Gastrocnemius medialis (tissue), 4 donors: ENCODE results near the gene GNAO1. TPM values are rescaled to one million over a fixed set of nuclear protein-coding genes. Genes with fewer than 3 reads are reported as not detected.

ENCODE experiments used
- ATAC-seq, 2 donors: fragments of 150-250 bp; one replicate each; pipeline ENCODE4 v1.9.1; 2016
- DNase-seq, 2 donors: peaks; one replicate each; pipeline ENCODE4 v3.0.0-alpha.2; 2019
- H3K27ac ChIP-seq, 4 donors: fragments of 200-600 bp; sonication (generic); 1 replicate in 1 of 4; 2 replicates in 3 of 4; pipeline ENCODE4 v1.5.1; 2016 to 2018; ENCODE audit warnings: mild to moderate bottlenecking in 2 of 4, moderate library complexity in 1 of 4
- H3K27me3 ChIP-seq, 3 donors: fragments of 200-600 bp; sonication (generic) in 2 of 3; 1 replicate in 1 of 3; 2 replicates in 2 of 3; pipeline versions ENCODE4 v1.5.1 to v1.6.0; 2016 to 2019; ENCODE audit warnings: mild to moderate bottlenecking in 1 of 3, moderate library complexity in 1 of 3
- H3K36me3 ChIP-seq, 2 donors: fragments of 200-600 bp; sonication (generic) in 1 of 2; one replicate each; pipeline ENCODE4 v1.5.1; 2017 to 2018
- H3K4me1 ChIP-seq, 2 donors: fragments of 200-600 bp; sonication (generic) in 1 of 2; one replicate each; pipeline ENCODE4 v1.5.1; 2016 to 2017; ENCODE audit warnings: mild to moderate bottlenecking in 2 of 2
- H3K4me3 ChIP-seq, 4 donors: fragments of 200-600 bp; sonication (generic) in 3 of 4; 1 replicate in 1 of 4; 2 replicates in 3 of 4; pipeline ENCODE4 v1.5.1; 2016 to 2019; ENCODE audit warnings: mild to moderate bottlenecking in 2 of 4
- H3K9me3 ChIP-seq, 3 donors: fragments of 200-600 bp; sonication (generic) in 2 of 3; 1 replicate in 1 of 3; 2 replicates in 2 of 3; pipeline ENCODE4 v1.5.1; 2016 to 2019
- POLR2A ChIP-seq, 2 donors: fragments of 450-650 bp; IDR thresholded peaks; one replicate each; pipeline ENCODE4 v1.6.1; 2017; ENCODE audit warnings: antibody characterized with exemption in 2 of 2, mild to moderate bottlenecking in 2 of 2, moderate library complexity in 2 of 2
- in situ Hi-C, 4 donors: fragments of 200-750 bp; cut with MboI; loops; one replicate each; pipeline versions ENCODE4 v1.15.0 to v1.8.0; 2017; ENCODE audit warnings: low sequenced_read_pairs in 4 of 4
- intact Hi-C: fragments of 100-400 bp; cut with DNase I; formaldehyde crosslinking; loops from one replicate; pipeline ENCODE4 v1.15.1; 2023; ENCODE audit warnings: low total_unique reads
- total RNA-seq, 4 donors: library from RNA; depleted of rRNA; stranded (reverse); fragments of >200 nt; gene quantifications; one replicate each; pipeline versions ENCODE4 v1.1.0 to v1.2.3, GENCODE V29; 2016
- TF ChIP-seq, protein P1 (sequence below), 5 experiments: fragments of 450-650 bp in 3 of 5; fragments of 200-600 bp in 2 of 5; sonication (generic) in 2 of 5; IDR thresholded peaks in 4 of 5; conservative IDR thresholded peaks in 1 of 5; 1 replicate in 4 of 5; 2 replicates in 1 of 5; pipeline ENCODE4 v1.5.1; 2016 to 2019; ENCODE audit warnings: antibody characterized with exemption in 5 of 5, mild to moderate bottlenecking in 3 of 5, moderate library complexity in 3 of 5

The GNAO1 gene
- total RNA-seq, 4 donors from 2014 or later = 0.25 to 2.0 (median 0.79) TPM

DNA sequence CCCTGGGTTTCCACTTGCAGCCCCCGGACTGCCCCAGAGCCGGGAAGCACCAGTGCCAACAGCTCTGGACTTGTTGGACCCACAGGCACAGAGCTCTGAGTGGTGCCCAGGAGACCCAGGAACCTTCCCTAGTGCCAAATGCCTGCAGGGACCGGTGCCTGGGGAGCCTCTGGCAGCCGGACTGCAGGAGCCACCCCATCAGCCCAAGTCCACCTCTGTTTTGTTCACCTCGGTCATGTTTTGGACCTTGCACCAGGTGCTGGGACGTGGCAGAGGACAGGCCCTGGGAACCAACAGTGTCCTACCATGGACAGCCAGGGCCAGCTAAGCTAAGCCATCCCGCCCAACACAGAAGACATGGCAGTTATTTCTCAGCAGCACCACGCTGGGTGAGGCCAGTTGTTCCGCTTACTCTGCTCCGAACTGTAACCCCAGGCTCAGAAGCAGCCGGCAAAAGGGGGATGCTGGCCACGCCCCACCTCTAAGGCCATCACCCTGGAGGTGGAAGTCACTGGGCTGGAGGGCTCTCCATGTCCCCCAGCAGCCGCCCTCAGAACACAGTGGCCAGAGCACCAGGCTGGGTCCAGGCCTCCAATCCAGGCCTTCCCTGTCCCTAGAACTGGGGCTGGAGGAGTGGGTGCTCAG, 154.2 kb downstream of the GNAO1 start:
- H3K27ac ChIP-seq = no peak overlapping the region
- no peaks in the 10 kb centered on the region for H3K9me3 ChIP-seq
- H3K4me3 ChIP-seq = no peak overlapping the region
- in situ Hi-C loops = no loop called here
- no peaks in the 10 kb centered on the region for H3K27me3 ChIP-seq
- no peaks in the 10 kb centered on the region for H3K36me3 ChIP-seq
- no peaks in the 10 kb centered on the region for H3K4me1 ChIP-seq
- intact Hi-C loops = no loop called here
- DNase-seq (no peak), ATAC-seq (no peak)
- TF ChIP-seq, protein P1, sequence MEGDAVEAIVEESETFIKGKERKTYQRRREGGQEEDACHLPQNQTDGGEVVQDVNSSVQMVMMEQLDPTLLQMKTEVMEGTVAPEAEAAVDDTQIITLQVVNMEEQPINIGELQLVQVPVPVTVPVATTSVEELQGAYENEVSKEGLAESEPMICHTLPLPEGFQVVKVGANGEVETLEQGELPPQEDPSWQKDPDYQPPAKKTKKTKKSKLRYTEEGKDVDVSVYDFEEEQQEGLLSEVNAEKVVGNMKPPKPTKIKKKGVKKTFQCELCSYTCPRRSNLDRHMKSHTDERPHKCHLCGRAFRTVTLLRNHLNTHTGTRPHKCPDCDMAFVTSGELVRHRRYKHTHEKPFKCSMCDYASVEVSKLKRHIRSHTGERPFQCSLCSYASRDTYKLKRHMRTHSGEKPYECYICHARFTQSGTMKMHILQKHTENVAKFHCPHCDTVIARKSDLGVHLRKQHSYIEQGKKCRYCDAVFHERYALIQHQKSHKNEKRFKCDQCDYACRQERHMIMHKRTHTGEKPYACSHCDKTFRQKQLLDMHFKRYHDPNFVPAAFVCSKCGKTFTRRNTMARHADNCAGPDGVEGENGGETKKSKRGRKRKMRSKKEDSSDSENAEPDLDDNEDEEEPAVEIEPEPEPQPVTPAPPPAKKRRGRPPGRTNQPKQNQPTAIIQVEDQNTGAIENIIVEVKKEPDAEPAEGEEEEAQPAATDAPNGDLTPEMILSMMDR (IDR thresholded peaks at IDR 0.05 in 4 of 5, conservative IDR thresholded peaks at IDR 0.05 in 1 of 5) = no peak
- no peak for TF ChIP-seq POLR2A (IDR thresholded peaks at IDR 0.05)

DNA sequence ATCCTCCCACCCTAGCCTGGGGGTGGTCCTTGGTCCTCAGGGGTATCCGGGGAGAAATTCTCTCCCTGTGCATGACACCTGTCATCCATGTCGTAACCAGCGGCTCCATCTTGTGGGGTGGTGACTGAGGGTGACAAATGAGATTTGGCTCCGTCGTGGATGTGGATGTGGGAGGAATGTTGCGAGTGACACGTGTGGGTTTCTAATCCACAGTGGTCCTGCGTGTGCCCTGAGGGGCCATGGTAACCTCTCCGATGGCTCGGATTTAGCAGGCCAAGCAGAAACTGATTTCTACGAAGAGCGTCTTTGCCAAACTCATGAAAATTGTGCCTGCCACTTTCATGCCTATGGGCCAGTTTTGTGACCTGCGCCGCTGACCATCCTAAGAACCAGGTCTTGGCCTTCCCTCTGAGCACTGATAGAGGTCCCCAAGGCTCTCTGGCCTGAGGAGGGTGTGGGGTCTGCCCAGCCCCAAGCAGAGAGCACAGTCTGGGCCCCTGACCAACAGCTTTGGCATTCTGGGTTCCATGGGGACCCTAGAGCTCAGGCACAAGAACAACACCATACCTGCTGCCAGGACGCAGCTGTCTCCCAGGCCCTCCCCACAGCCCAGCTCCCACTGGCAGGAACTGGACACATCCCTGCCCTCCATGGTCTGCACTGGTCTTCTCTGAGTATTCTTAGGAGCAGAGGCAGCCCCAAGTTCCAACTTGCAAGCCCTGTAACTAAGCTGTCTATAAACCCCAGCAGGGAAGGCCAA, 155.0 kb downstream of the GNAO1 start:
- intact Hi-C loops = no loop called here
- ATAC-seq (no peak), DNase-seq (no peak)
- H3K36me3 ChIP-seq = no peaks in the 10 kb centered on the region
- TF ChIP-seq, protein P1 (IDR thresholded peaks at IDR 0.05 in 4 of 5, conservative IDR thresholded peaks at IDR 0.05 in 1 of 5) = no peak
- no peak for TF ChIP-seq POLR2A (IDR thresholded peaks at IDR 0.05)
- no peak overlapping the region for H3K27ac ChIP-seq
- H3K4me3 ChIP-seq = no peak overlapping the region
- in situ Hi-C loops = no loop called here
- no peaks in the 10 kb centered on the region for H3K4me1 ChIP-seq
- no peaks in the 10 kb centered on the region for H3K27me3 ChIP-seq
- H3K9me3 ChIP-seq = no peaks in the 10 kb centered on the region

DNA sequence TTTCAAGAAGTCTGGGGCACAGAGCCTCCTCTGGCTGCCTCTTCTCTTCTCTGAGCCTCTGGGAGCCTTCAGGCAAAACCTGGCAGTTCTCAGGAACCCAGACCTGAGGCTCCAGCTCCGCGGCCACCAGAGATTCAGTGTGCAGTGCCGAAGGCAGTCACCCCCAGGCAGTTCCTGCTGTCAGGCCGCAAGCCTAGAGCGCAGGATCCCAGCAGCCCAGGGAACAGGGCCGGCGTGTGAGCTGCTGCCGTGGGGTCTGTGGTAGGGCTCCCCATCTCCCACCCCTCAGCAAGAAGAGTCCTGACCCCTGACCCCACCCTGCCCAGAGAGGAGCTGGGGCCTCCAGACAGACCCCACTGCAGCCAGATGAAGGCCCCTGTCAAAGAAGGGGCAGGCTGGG, 155.9 kb downstream of the GNAO1 start:
- no peaks in the 10 kb centered on the region for H3K4me1 ChIP-seq
- no peaks in the 10 kb centered on the region for H3K27me3 ChIP-seq
- H3K36me3 ChIP-seq = no peaks in the 10 kb centered on the region
- intact Hi-C loops = no loop called here
- no peak overlapping the region for H3K27ac ChIP-seq
- in situ Hi-C loops = no loop called here
- no peak for ATAC-seq
- TF ChIP-seq, protein P1 (IDR thresholded peaks at IDR 0.05 in 4 of 5, conservative IDR thresholded peaks at IDR 0.05 in 1 of 5) = no peak
- no peak for TF ChIP-seq POLR2A (IDR thresholded peaks at IDR 0.05)
- DNase-seq = no peak
- no peak overlapping the region for H3K4me3 ChIP-seq
- no peaks in the 10 kb centered on the region for H3K9me3 ChIP-seq

DNA sequence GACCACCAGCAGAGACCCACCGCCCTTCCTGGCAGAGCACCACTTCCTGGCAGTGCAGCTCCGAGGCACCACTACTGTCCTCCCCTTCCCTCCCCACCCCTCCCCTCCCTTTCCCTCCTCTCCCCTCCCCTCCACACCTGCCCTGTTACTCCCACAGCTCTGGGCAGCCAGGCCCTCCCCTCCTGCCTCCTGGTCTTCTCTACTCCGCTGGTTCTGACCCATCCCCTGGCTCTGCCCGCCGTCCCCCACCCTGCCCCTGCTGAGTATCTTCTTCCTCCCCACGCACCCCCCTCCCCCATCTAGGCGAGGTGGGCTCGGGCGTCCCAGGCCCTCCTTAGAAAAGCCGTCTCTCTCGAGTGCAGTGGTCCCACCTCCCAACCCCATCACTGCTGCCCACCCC, 156.4 kb downstream of the GNAO1 start:
- no peaks in the 10 kb centered on the region for H3K4me1 ChIP-seq
- intact Hi-C loops = no loop called here

More for the DNA sequence above, 156.4 kb downstream of the GNAO1 start:
- no peak for ATAC-seq
- H3K9me3 ChIP-seq = no peaks in the 10 kb centered on the region
- in situ Hi-C loops = no loop called here
- no peak overlapping the region for H3K27ac ChIP-seq
- H3K27me3 ChIP-seq = no peaks in the 10 kb centered on the region
- no peaks in the 10 kb centered on the region for H3K36me3 ChIP-seq
- no peak overlapping the region for H3K4me3 ChIP-seq
- TF ChIP-seq POLR2A (IDR thresholded peaks at IDR 0.05) = no peak
- TF ChIP-seq, protein P1 (IDR thresholded peaks at IDR 0.05 in 4 of 5, conservative IDR thresholded peaks at IDR 0.05 in 1 of 5) = no peak
- no peak for DNase-seq
